ENCODE data around the gene CER1.

Gene CER1

DNA sequence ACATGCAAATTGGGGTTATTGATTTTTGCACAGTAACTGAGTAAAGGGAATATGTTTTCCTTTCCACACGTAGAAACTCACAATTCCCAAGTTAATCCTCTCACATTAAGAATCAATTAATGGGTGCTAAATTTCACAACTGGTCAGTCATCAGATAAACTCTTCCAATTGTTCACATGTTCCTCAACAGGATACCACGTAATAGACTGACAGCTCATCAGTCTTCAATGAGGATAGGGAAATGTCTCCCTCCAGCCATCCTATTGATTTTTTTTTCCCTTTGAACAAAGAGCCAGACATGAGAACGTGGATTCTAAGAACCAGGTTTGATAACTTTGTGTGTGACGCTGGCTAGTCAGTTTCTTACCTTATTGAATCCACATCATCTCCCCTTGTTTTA is 768 bp upstream of the CER1 start:
- TF ChIP-seq, protein P1, sequence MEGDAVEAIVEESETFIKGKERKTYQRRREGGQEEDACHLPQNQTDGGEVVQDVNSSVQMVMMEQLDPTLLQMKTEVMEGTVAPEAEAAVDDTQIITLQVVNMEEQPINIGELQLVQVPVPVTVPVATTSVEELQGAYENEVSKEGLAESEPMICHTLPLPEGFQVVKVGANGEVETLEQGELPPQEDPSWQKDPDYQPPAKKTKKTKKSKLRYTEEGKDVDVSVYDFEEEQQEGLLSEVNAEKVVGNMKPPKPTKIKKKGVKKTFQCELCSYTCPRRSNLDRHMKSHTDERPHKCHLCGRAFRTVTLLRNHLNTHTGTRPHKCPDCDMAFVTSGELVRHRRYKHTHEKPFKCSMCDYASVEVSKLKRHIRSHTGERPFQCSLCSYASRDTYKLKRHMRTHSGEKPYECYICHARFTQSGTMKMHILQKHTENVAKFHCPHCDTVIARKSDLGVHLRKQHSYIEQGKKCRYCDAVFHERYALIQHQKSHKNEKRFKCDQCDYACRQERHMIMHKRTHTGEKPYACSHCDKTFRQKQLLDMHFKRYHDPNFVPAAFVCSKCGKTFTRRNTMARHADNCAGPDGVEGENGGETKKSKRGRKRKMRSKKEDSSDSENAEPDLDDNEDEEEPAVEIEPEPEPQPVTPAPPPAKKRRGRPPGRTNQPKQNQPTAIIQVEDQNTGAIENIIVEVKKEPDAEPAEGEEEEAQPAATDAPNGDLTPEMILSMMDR (IDR thresholded peaks at IDR 0.05; ENCODE audit: low read depth, low read length): no peak
- TF ChIP-seq EZH2phosphoT487 (IDR thresholded peaks at IDR 0.05; ENCODE audit: low read depth): no peak
- H3K27ac ChIP-seq (ENCODE audit: low read length): no peak overlapping the region
- H3K9me3 ChIP-seq (ENCODE audit: insufficient read depth, low read length): no peaks in the 10 kb centered on the region
- H3K4me3 ChIP-seq (ENCODE audit: low read length): no peak overlapping the region
- no peak overlapping the region for H3K9ac ChIP-seq (ENCODE audit: low read length)
- no peak overlapping the region for H2AFZ ChIP-seq (ENCODE audit: low read depth, low read length)
- H3K4me2 ChIP-seq (ENCODE audit: low read length): no peak overlapping the region
- no peaks in the 10 kb centered on the region for H3K4me1 ChIP-seq (ENCODE audit: low read length)
- peaks cover 10% of the 10 kb centered on the region for H3K27me3 ChIP-seq (ENCODE audit: low read depth, low read length)
- no peaks in the 10 kb centered on the region for H3K79me2 ChIP-seq (ENCODE audit: low read length)
- no peaks in the 10 kb centered on the region for H3K36me3 ChIP-seq (replicated peaks; ENCODE audit: low read depth, low read length)
- no peaks in the 10 kb centered on the region for H4K20me1 ChIP-seq (ENCODE audit: insufficient read depth, low read length)

DNA sequence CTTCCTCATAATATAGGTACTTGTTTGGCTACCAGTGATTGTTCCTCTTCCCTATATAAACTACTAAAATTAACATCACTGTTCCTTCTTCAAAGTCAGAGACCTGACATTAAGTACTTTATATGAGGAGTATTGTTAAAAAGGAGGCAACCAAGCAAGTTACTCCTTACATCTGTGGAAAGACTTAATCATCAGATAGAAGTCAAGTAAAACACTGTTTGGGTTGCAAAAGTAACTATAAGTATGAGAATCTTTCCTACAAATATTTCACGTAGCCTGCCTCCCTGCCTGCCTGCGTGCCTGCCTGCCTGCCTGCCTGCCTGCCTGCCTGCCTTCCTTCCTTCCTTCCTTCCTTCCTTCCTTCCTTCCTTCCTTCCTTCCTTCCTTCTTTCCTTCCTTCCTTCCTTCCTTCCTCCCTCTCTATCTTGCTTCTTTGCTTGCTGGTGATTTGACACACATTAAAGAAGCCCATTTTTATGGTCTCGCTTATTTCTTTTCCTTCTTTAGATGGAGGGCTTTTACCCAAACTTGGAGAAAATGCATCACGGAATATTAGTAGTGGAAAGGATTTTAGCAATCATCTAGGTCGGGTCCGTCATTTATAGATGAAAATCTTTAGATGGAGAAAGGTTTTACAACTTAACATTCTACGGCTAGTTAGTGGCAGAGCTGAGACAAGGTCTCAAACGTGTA is 3.2 kb downstream of the CER1 start:
- no peak overlapping the region for H3K9ac ChIP-seq (ENCODE audit: low read length)
- H3K27ac ChIP-seq (ENCODE audit: low read length): no peak overlapping the region
- no peak overlapping the region for H2AFZ ChIP-seq (ENCODE audit: low read depth, low read length)
- TF ChIP-seq, protein P1 (IDR thresholded peaks at IDR 0.05; ENCODE audit: low read depth, low read length): no peak
- TF ChIP-seq EZH2phosphoT487 (IDR thresholded peaks at IDR 0.05; ENCODE audit: low read depth): no peak
- no peaks in the 10 kb centered on the region for H3K79me2 ChIP-seq (ENCODE audit: low read length)
- H3K4me2 ChIP-seq (ENCODE audit: low read length): no peak overlapping the region
- H3K27me3 ChIP-seq (ENCODE audit: low read depth, low read length): peaks cover 28% of the 10 kb centered on the region
- no peaks in the 10 kb centered on the region for H3K4me1 ChIP-seq (ENCODE audit: low read length)
- H3K36me3 ChIP-seq (replicated peaks; ENCODE audit: low read depth, low read length): no peaks in the 10 kb centered on the region
- H3K4me3 ChIP-seq (ENCODE audit: low read length): no peak overlapping the region
- H4K20me1 ChIP-seq (ENCODE audit: insufficient read depth, low read length): no peaks in the 10 kb centered on the region
- no peaks in the 10 kb centered on the region for H3K9me3 ChIP-seq (ENCODE audit: insufficient read depth, low read length)

DNA sequence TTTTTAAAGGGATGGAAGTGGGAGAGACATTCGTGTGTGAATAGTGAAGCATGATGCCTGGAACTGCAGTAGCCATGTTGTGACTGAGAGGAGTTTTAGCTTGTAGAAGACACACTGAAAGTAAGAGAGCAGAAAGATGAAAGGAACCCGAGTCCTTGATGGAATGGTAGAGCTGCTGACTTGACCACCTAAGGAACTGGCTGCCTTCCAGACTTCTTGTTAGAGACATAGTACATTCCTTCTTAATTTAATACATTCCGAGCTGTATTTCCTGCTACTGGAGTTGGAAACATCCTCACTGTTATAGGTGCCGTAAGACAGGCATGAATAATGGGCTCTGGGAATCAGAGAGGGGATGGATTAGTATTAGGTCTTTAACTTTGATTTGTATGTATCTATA is 7.4 kb downstream of the CER1 start:
- Histone ChIP-seq H3K36me3 (replicated peaks; ENCODE audit: low read depth, low read length) (no peaks in the 10 kb centered on the region), H3K79me2 (ENCODE audit: low read length) (no peaks in the 10 kb centered on the region), H3K4me2 (ENCODE audit: low read length) (no peak overlapping the region), H3K9ac (ENCODE audit: low read length) (no peak overlapping the region), H2AFZ (ENCODE audit: low read depth, low read length) (no peak overlapping the region), H3K27me3 (ENCODE audit: low read depth, low read length) (peaks cover 30% of the 10 kb centered on the region), H3K9me3 (ENCODE audit: insufficient read depth, low read length) (no peaks in the 10 kb centered on the region), H4K20me1 (ENCODE audit: insufficient read depth, low read length) (no peaks in the 10 kb centered on the region), H3K4me1 (ENCODE audit: low read length) (0 out of 2 replicates have a peak, but pooled peaks cover 6% of the 10 kb centered on the region), H3K4me3 (ENCODE audit: low read length) (no peak overlapping the region), H3K27ac (ENCODE audit: low read length) (no peak overlapping the region)
- no peak for TF ChIP-seq EZH2phosphoT487 (IDR thresholded peaks at IDR 0.05; ENCODE audit: low read depth)
- TF ChIP-seq, protein P1 (IDR thresholded peaks at IDR 0.05; ENCODE audit: low read depth, low read length): no peak

DNA sequence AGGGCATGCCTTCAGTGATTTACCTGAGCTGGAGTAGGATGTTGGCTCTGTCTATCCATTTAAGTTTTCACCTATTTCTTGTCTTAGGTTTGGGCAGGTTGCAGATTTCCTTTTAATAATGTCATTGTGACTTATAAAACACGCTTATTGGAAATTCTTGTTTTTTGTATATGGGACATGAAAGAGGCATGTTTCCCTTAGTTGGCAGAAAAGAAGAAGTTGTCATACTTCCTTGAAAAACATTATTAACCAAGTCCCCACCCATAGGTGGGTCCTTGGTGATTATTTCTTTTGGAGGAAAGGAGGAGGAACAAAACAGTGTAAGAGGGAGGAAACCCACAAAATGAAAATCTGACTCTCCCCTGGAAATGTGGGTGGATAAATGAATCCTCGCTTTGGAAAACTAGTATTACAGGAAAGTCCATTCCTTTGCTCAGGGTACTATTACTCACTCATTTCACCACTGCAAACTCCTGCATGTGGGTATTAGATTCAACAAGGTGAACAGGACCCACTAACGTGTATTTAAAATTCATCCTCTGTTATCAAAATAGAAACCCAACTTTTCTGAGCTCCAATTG is 9.3 kb downstream of the CER1 start:
- H3K79me2 ChIP-seq (ENCODE audit: low read length): no peaks in the 10 kb centered on the region
- H3K9me3 ChIP-seq (ENCODE audit: insufficient read depth, low read length): 0 out of 2 replicates have a peak, but pooled peaks cover 5% of the 10 kb centered on the region
- no peak overlapping the region for H3K4me3 ChIP-seq (ENCODE audit: low read length)
- H3K36me3 ChIP-seq (replicated peaks; ENCODE audit: low read depth, low read length): no peaks in the 10 kb centered on the region
- H3K4me2 ChIP-seq (ENCODE audit: low read length): no peak overlapping the region
- TF ChIP-seq EZH2phosphoT487 (IDR thresholded peaks at IDR 0.05; ENCODE audit: low read depth): no peak
- TF ChIP-seq, protein P1 (IDR thresholded peaks at IDR 0.05; ENCODE audit: low read depth, low read length): no peak
- H4K20me1 ChIP-seq (ENCODE audit: insufficient read depth, low read length): no peaks in the 10 kb centered on the region
- H3K27ac ChIP-seq (ENCODE audit: low read length): no peak overlapping the region
- no peak overlapping the region for H2AFZ ChIP-seq (ENCODE audit: low read depth, low read length)
- peaks cover 28% of the 10 kb centered on the region for H3K27me3 ChIP-seq (ENCODE audit: low read depth, low read length)
- 0 out of 2 replicates have a peak, but pooled peaks cover 6% of the 10 kb centered on the region for H3K4me1 ChIP-seq (ENCODE audit: low read length)
- H3K9ac ChIP-seq (ENCODE audit: low read length): no peak overlapping the region

Measured in OCI-LY3 (cell line).